BJ (cell line): Measurements from ENCODE around the gene DNAJC6. TPM values are rescaled to one million over a fixed set of nuclear protein-coding genes. Genes with fewer than 3 reads are reported as not detected.

Experiments used
- CTCF ChIA-PET: fragments of 350-600 bp; formaldehyde crosslinking; extraction: SDS; loops from one replicate; lab custom pipeline; 2021; ENCODE audit warnings: antibody characterized with exemption, inconsistent platforms; lab: Yijun Ruan, JAX
- POLR2A ChIA-PET: fragments of 300-600 bp; sonication (Branson Sonifier 250); formaldehyde crosslinking; extraction: SDS; loops from one replicate; lab custom pipeline; 2021; ENCODE audit warnings: antibody characterized with exemption; lab: Charles Lee
- DNase-seq: peaks from one replicate; pipeline ENCODE4 v3.0.0-alpha.2; 2011; ENCODE audit warnings: low read depth
- H3K27me3 ChIP-seq: 2 replicates; pipeline ENCODE4 v1.6.0; 2011; ENCODE audit warnings: low read length; ENCODE audit not compliant: control insufficient read depth, insufficient read depth
- H3K36me3 ChIP-seq: 2 replicates; pipeline ENCODE4 v1.5.1; 2011; ENCODE audit warnings: low read length; ENCODE audit not compliant: control insufficient read depth, insufficient read depth
- H3K4me3 ChIP-seq: 2 replicates; pipeline ENCODE4 v1.5.1; 2011; ENCODE audit warnings: low read depth, mild to moderate bottlenecking, control low read depth, low read length
- CTCF ChIP-seq: IDR thresholded peaks from 2 replicates; pipeline ENCODE4 v1.5.1; 2011; ENCODE audit warnings: low read depth, mild to moderate bottlenecking, control low read depth, inconsistent platforms, low read length, moderate library complexity; ENCODE audit not compliant: insufficient read depth
- polyA plus RNA-seq: library from polyadenylated mRNA; depleted of rRNA; stranded (reverse); fragments of >200 nt; gene quantifications from 2 replicates; pipeline ENCODE4 v1.2.3, GENCODE V29; 2011

Gene DNAJC6
- polyA plus RNA-seq, 1 experiment, result 10.5 TPM

- H3K4me3 ChIP-seq, result no peak overlapping the region
- no peak for TF ChIP-seq CTCF
- no peaks in the 10 kb centered on the region for H3K27me3 ChIP-seq
- H3K36me3 ChIP-seq, result no peaks in the 10 kb centered on the region
- DNase-seq, result no peak
- ChIA-PET POLR2A (no interaction called here), CTCF (interaction anchor here (0.6 kb wide), 1 partner anchor 336 kb away, joined by 3 read pairs; no protein-coding TSS in a partner anchor)
Observed at GRCh38 chr1:65395887-65396612, 86.7 kb downstream of the DNAJC6 start.

- no peak overlapping the region for H3K4me3 ChIP-seq
- DNase-seq, result no peak
- ChIA-PET POLR2A (no interaction called here), CTCF (no interaction called here)
- no peaks in the 10 kb centered on the region for H3K27me3 ChIP-seq
- TF ChIP-seq CTCF, result no peak
- 0 out of 2 replicates have a peak, but pooled peaks cover 1% of the 10 kb centered on the region for H3K36me3 ChIP-seq
Observed at GRCh38 chr1:65398083-65398482, 88.7 kb downstream of the DNAJC6 start.

GRCh38 chr1:65399003-65399402 is 89.7 kb downstream of the DNAJC6 start:
- no peak for TF ChIP-seq CTCF
- H3K4me3 ChIP-seq, result no peak overlapping the region
- H3K36me3 ChIP-seq, result 0 out of 2 replicates have a peak, but pooled peaks cover 1% of the 10 kb centered on the region
- ChIA-PET CTCF (no interaction called here), POLR2A (no interaction called here)
- no peak for DNase-seq
- H3K27me3 ChIP-seq, result no peaks in the 10 kb centered on the region

- DNase-seq, result no peak
- TF ChIP-seq CTCF, result no peak
- POLR2A ChIA-PET, result interaction anchor here (0.7 kb wide), 1 partner anchor 10 kb away, joined by 3 read pairs; no protein-coding TSS in a partner anchor
- H3K4me3 ChIP-seq, result no peak overlapping the region
- no peaks in the 10 kb centered on the region for H3K27me3 ChIP-seq
- CTCF ChIA-PET, result no interaction called here
- H3K36me3 ChIP-seq, result 0 out of 2 replicates have a peak, but pooled peaks cover 1% of the 10 kb centered on the region
Observed at GRCh38 chr1:65401612-65402011, 92.3 kb downstream of the DNAJC6 start.

- no peaks in the 10 kb centered on the region for H3K27me3 ChIP-seq
- H3K4me3 ChIP-seq, result no peak overlapping the region
- 0 out of 2 replicates have a peak, but pooled peaks cover 1% of the 10 kb centered on the region for H3K36me3 ChIP-seq
- TF ChIP-seq CTCF, result no peak
- no peak for DNase-seq
- POLR2A ChIA-PET, result no interaction called here
- CTCF ChIA-PET, result interaction anchor here (1.6 kb wide), 1 partner anchor 283 kb away, joined by 7 read pairs; no protein-coding TSS in a partner anchor
Observed at GRCh38 chr1:65404941-65405340, 95.6 kb downstream of the DNAJC6 start.
